Measurements from ENCODE around the gene CSNK1A1.

The CSNK1A1 gene

GRCh38 chr5:149552553-149553160 lies 1.4 kb upstream of the CSNK1A1 start:
- TF ChIP-seq CTCF (IDR thresholded peaks at IDR 0.05; ENCODE audit: low read depth, low read length), result no peak
- no peak overlapping the region for H3K4me3 ChIP-seq (ENCODE audit: low read depth, low read length)

- no peak for TF ChIP-seq CTCF (IDR thresholded peaks at IDR 0.05; ENCODE audit: low read depth, low read length)
- H3K4me3 ChIP-seq (ENCODE audit: low read depth, low read length), result peak overlapping the region; percentile 77
Observed at GRCh38 chr5:149552038-149552494, 827 bp upstream of the CSNK1A1 start.

- TF ChIP-seq CTCF (IDR thresholded peaks at IDR 0.05; ENCODE audit: low read depth, low read length), result no peak
- peak overlapping the region; percentile 77 for H3K4me3 ChIP-seq (ENCODE audit: low read depth, low read length)
Observed at GRCh38 chr5:149550594-149551226, 529 bp downstream of the CSNK1A1 start.

- no peak for TF ChIP-seq CTCF (IDR thresholded peaks at IDR 0.05; ENCODE audit: low read depth, low read length)
- peak overlapping the region; percentile 77 for H3K4me3 ChIP-seq (ENCODE audit: low read depth, low read length)
Observed at GRCh38 chr5:149550268-149550583, 1.0 kb downstream of the CSNK1A1 start.

- peak overlapping the region; percentile 77 for H3K4me3 ChIP-seq (ENCODE audit: low read depth, low read length)
- TF ChIP-seq CTCF (IDR thresholded peaks at IDR 0.05; ENCODE audit: low read depth, low read length), result no peak
Observed at GRCh38 chr5:149549461-149550267, 1.6 kb downstream of the CSNK1A1 start.

DNA sequence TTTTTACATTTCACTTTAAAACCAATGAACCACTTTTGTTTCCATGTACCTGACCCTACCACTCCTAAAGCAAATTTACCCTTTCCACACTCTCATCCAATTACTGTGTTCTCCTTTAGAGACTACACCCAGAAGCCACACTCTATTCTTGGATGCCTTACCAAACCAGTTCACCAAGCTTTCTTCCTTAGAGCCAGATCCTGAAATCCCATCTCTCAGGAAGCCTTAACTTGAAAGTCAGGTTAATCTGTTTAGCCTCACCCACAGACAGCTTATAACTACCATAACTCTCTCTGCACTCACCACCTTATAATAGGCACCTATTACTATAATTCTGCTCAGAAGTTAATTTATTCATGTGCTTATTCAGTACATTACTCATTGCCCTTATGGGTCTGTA lies 4.3 kb downstream of the CSNK1A1 start:
- H3K4me3 ChIP-seq (ENCODE audit: low read depth, low read length), result peak overlapping the region; percentile 27

More for the DNA sequence above, 4.3 kb downstream of the CSNK1A1 start:
- no peak for TF ChIP-seq CTCF (IDR thresholded peaks at IDR 0.05; ENCODE audit: low read depth, low read length)

Data from WI38 (cell line).